GM23248 (cell line): ENCODE data around the gene CCDC186. TPM values are rescaled to one million over a fixed set of nuclear protein-coding genes. Genes with fewer than 3 reads are reported as not detected.

ENCODE experiments used
- DNase-seq: peaks from one replicate; pipeline ENCODE4 v3.0.0-alpha.2; 2015
- H2AFZ ChIP-seq: fragments of 200-600 bp; sonication (generic); 2 replicates; pipeline ENCODE4 v1.6.1; 2016; ENCODE audit warnings: antibody characterized with exemption
- H3F3A ChIP-seq: fragments of 200-600 bp; sonication (generic); 2 replicates; pipeline ENCODE4 v1.6.1; 2016; ENCODE audit warnings: mild to moderate bottlenecking, antibody characterized with exemption, mixed run types; ENCODE audit not compliant: insufficient read depth
- H3K27ac ChIP-seq: fragments of 200-600 bp; sonication (generic); 2 replicates; pipeline ENCODE4 v1.5.1; 2016; ENCODE audit warnings: mild to moderate bottlenecking
- H3K27me3 ChIP-seq: fragments of 200-600 bp; sonication (generic); replicated peaks from 2 replicates; pipeline ENCODE4 v1.6.1; 2016; ENCODE audit warnings: mild to moderate bottlenecking; ENCODE audit not compliant: insufficient read depth
- H3K36me3 ChIP-seq: fragments of 200-600 bp; sonication (generic); 2 replicates; pipeline ENCODE4 v1.6.1; 2016; ENCODE audit warnings: low read depth, mild to moderate bottlenecking
- H3K4me1 ChIP-seq: fragments of 200-600 bp; sonication (generic); 2 replicates; pipeline ENCODE4 v1.6.1; 2016; ENCODE audit warnings: mild to moderate bottlenecking; ENCODE audit not compliant: insufficient read depth
- H3K4me2 ChIP-seq: fragments of 200-600 bp; sonication (generic); one replicate; pipeline ENCODE4 v1.6.1; 2016; ENCODE audit warnings: mild to moderate bottlenecking; ENCODE audit not compliant: unreplicated experiment
- H3K4me3 ChIP-seq: fragments of 200-600 bp; sonication (generic); 2 replicates; pipeline ENCODE4 v1.5.1; 2016; ENCODE audit warnings: mild to moderate bottlenecking
- H3K79me2 ChIP-seq: fragments of 200-600 bp; sonication (generic); 2 replicates; pipeline ENCODE4 v1.6.1; 2016; ENCODE audit warnings: mild to moderate bottlenecking; ENCODE audit not compliant: insufficient read depth
- H3K9ac ChIP-seq: fragments of 200-600 bp; sonication (generic); 2 replicates; pipeline ENCODE4 v1.6.1; 2016; ENCODE audit warnings: mild to moderate bottlenecking
- H3K9me2 ChIP-seq: fragments of 200-600 bp; sonication (generic); 2 replicates; pipeline ENCODE4 v1.6.1; 2016; ENCODE audit warnings: mixed run types, mild to moderate bottlenecking, moderate library complexity; ENCODE audit not compliant: insufficient read depth
- H3K9me3 ChIP-seq: fragments of 200-600 bp; sonication (generic); one replicate; pipeline ENCODE4 v1.6.1; 2017; ENCODE audit warnings: low read depth
- H4K20me1 ChIP-seq: fragments of 200-600 bp; sonication (generic); 2 replicates; pipeline ENCODE4 v1.6.0; 2016; ENCODE audit not compliant: insufficient read depth
- EZH2 ChIP-seq: fragments of 200-600 bp; sonication (generic); IDR thresholded peaks from 2 replicates; pipeline ENCODE4 v1.6.1; 2018; ENCODE audit warnings: antibody characterized with exemption, mild to moderate bottlenecking; ENCODE audit not compliant: insufficient read depth, poor library complexity, severe bottlenecking
- EZH2phosphoT487 ChIP-seq: fragments of 200-600 bp; sonication (generic); IDR thresholded peaks from 2 replicates; pipeline ENCODE4 v1.6.1; 2018; ENCODE audit warnings: antibody characterized with exemption, moderate library complexity, mild to moderate bottlenecking, low read depth; ENCODE audit not compliant: insufficient read depth
- WGBS, 2 experiments: methylation state at CpG; one replicate each; pipeline ENCODE4 v1.1.6; 2015 to 2017; ENCODE audit warnings: low lambda C conversion rate in 2 of 2, low coverage in 1 of 2; ENCODE audit errors: missing lambda C conversion rate in 2 of 2; 5-methylcytosine and 5-hydroxymethylcytosine counted together
- in situ Hi-C: fragments of 300-500 bp; cut with MboI; formaldehyde crosslinking; loops from 2 replicates; pipeline ENCODE4 v1.15.0; 2020
- polyA plus RNA-seq: library from polyadenylated mRNA; unstranded; fragments of >200 nt; fragmentation: Nextera tagmentation; extraction: Ambion mirVana; gene quantifications from 2 replicates; pipeline ENCODE4 v1.2.1, GENCODE V29; 2016
- total RNA-seq: library from RNA; depleted of rRNA; stranded (reverse); fragments of >200 nt; shearing (Covaris generic); gene quantifications from 2 replicates; pipeline ENCODE4 v1.2.3, GENCODE V29; 2014

The CCDC186 gene
- total and polyA plus RNA-seq, 2 experiments from 2014 or later = 7.4 to 9.8 TPM

DNA sequence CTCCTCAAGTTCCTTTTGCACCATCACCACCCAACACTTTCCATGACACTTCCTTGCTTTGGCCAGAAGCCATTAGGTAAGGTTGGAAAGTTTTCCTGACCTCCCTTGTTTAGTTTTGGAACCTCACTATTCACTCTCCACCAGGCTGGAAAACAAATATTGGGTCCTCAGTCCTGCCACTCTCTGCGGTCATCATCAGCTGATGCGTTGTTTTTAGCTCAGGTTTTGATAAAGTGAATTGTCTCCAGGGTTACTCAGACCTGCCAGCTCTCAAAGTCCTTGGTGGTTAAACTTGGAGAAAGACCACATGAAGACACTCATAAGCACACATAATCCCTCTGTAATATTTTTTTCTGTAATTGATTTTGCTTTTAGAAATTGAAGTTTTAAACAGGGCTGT lies 55.5 kb downstream of the CCDC186 start:
- no peaks in the 10 kb centered on the region for H3K79me2 ChIP-seq
- H4K20me1 ChIP-seq = no peaks in the 10 kb centered on the region
- no peak overlapping the region for H3K9ac ChIP-seq
- H3K4me3 ChIP-seq = no peak overlapping the region
- no peak for DNase-seq
- TF ChIP-seq EZH2phosphoT487 (no peak), EZH2 (no peak)
- H3K36me3 ChIP-seq = no peaks in the 10 kb centered on the region
- H3K4me1 ChIP-seq = peaks cover 7% of the 10 kb centered on the region; the same call in 1 of the 2 replicates
- no peaks in the 10 kb centered on the region for H3K9me2 ChIP-seq
- in situ Hi-C loops = no loop called here
- no peak overlapping the region for H2AFZ ChIP-seq
- no peak overlapping the region for H3K4me2 ChIP-seq
- no peak overlapping the region for H3K27ac ChIP-seq
- no peaks in the 10 kb centered on the region for H3K27me3 ChIP-seq
- 96 to 97% methylated on average over 2 of the region's 2 CpGs for WGBS, 2 experiments
- H3K9me3 ChIP-seq = no peaks in the 10 kb centered on the region
- H3F3A ChIP-seq = no peaks in the 10 kb centered on the region

- Histone ChIP-seq H3F3A (no peaks in the 10 kb centered on the region), H4K20me1 (no peaks in the 10 kb centered on the region), H3K9me3 (no peaks in the 10 kb centered on the region), H3K27ac (no peak overlapping the region), H3K4me1 (peaks cover 7% of the 10 kb centered on the region; the same call in 1 of the 2 replicates), H3K4me2 (no peak overlapping the region), H3K36me3 (no peaks in the 10 kb centered on the region), H3K79me2 (no peaks in the 10 kb centered on the region), H2AFZ (no peak overlapping the region), H3K9me2 (no peaks in the 10 kb centered on the region), H3K9ac (no peak overlapping the region), H3K4me3 (no peak overlapping the region), H3K27me3 (no peaks in the 10 kb centered on the region)
- no peak for TF ChIP-seq EZH2
- TF ChIP-seq EZH2phosphoT487 = no peak
- DNase-seq = no peak
- 46 to 50% methylated on average over 2 of the region's 2 CpGs for WGBS, 2 experiments
- in situ Hi-C loops = no loop called here
These were observed 56.3 kb downstream of the CCDC186 start for GRCh38 chr10:114117728-114118127.

DNA sequence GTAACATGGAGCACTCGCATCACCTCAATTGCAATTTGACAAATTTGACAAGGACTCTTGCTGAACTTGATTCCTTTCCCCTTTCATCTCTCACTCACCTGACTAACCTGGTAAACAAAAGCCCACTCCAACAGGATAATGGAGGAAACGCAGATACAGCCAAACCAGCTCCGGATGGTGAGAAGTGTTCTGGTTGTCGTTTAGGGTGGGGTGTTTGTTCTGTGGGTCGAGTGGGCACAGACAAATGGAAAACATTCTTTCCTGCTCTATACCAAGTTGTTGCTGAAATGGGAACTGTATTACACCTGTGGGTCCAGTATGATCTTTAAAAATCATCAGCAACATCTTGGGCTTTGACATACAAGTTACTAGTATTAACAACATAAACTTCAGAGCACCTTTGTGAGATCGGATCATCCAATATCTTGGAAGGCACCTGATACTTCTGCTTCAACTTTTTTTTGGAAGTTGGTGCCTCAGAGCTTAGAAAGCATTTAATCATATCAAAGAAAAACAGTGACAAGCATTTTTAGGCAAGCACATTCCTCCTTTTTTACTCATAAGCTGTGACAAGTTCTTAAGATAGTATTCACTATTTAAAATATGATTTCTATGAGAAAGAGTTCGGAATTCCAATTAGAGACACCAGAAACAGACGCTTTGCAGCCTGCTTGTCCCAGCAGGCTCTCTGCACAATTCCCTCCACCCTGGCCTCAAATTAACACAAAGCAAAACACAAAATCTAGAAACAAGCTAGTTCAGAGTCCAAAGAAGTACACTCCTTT lies 58.1 kb downstream of the CCDC186 start:
- H3K36me3 ChIP-seq = no peaks in the 10 kb centered on the region
- H3K4me1 ChIP-seq = peaks cover 7% of the 10 kb centered on the region; the same call in 1 of the 2 replicates
- WGBS, 2 experiments = 26 to 35% methylated on average over 8 of the region's 8 CpGs
- H4K20me1 ChIP-seq = no peaks in the 10 kb centered on the region
- no peaks in the 10 kb centered on the region for H3K9me2 ChIP-seq
- in situ Hi-C loops = no loop called here
- no peak overlapping the region for H3K4me3 ChIP-seq
- no peak overlapping the region for H3K9ac ChIP-seq
- TF ChIP-seq EZH2 (no peak), EZH2phosphoT487 (no peak)
- H3K27me3 ChIP-seq = no peaks in the 10 kb centered on the region
- no peaks in the 10 kb centered on the region for H3K9me3 ChIP-seq
- H3K4me2 ChIP-seq = no peak overlapping the region
- no peak for DNase-seq
- no peak overlapping the region for H3K27ac ChIP-seq
- no peaks in the 10 kb centered on the region for H3F3A ChIP-seq
- H3K79me2 ChIP-seq = no peaks in the 10 kb centered on the region
- no peak overlapping the region for H2AFZ ChIP-seq

- WGBS, 2 experiments = 47 to 50% methylated on average over 5 of the region's 5 CpGs
- H3K27ac ChIP-seq = no peak overlapping the region
- no peaks in the 10 kb centered on the region; the same call in none of the 2 replicates for H3K27me3 ChIP-seq
- DNase-seq = peak; percentile 32
- no peaks in the 10 kb centered on the region for H3K36me3 ChIP-seq
- no peak overlapping the region for H3K4me3 ChIP-seq
- no peak overlapping the region for H3K4me2 ChIP-seq
- H3K79me2 ChIP-seq = no peaks in the 10 kb centered on the region
- H2AFZ ChIP-seq = no peak overlapping the region
- in situ Hi-C loops = no loop called here
- no peaks in the 10 kb centered on the region for H3K9me2 ChIP-seq
- TF ChIP-seq EZH2 = no peak
- no peak for TF ChIP-seq EZH2phosphoT487
- H3K4me1 ChIP-seq = no peaks in the 10 kb centered on the region
- no peak overlapping the region for H3K9ac ChIP-seq
- H4K20me1 ChIP-seq = no peaks in the 10 kb centered on the region
- no peaks in the 10 kb centered on the region for H3F3A ChIP-seq
- no peaks in the 10 kb centered on the region for H3K9me3 ChIP-seq
These were observed 63.6 kb downstream of the CCDC186 start for GRCh38 chr10:114110174-114110972.
